ENCODE measurements around the gene MAGEC1. TPM values are rescaled to one million over a fixed set of nuclear protein-coding genes. Genes with fewer than 3 reads are reported as not detected.

Gene MAGEC1
- total RNA-seq, 3 donors from 2014 or later = not detected

DNA sequence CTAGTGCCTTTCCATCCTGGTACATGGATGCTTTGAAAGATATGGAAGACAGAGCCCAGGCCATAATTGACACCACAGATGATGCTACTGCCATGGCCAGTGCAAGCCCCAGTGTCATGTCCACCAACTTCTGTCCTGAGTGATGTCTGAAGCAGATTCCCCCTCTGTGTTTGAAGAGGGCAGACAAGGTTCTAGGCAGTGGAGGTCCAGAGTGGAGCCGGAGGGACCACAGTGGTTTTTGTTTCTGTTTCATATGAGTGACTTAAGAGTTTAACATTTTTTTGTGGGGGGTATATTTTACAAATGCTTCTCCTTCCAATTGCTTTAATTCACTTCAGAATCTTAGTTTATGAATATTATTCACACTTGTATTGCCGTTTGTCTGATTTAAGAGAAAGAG, 6.0 kb upstream of the MAGEC1 start:
- intact Hi-C loops (cut with DNase I; ENCODE audit: low total_unique reads) = no loop called here
- Histone ChIP-seq H3K9me3 (no peaks in the 10 kb centered on the region), H3K27me3 (peaks cover 0 to 16% of the 10 kb centered on the region in 2 donors), H3K36me3 (no peaks in the 10 kb centered on the region), H3K4me3 (no peak overlapping the region), H3K4me1 (no peaks in the 10 kb centered on the region), H3K27ac (no peak overlapping the region)
- DNase-seq (ENCODE audit: low spot score in 2 of 2) = no peak
- TF ChIP-seq, protein P1, sequence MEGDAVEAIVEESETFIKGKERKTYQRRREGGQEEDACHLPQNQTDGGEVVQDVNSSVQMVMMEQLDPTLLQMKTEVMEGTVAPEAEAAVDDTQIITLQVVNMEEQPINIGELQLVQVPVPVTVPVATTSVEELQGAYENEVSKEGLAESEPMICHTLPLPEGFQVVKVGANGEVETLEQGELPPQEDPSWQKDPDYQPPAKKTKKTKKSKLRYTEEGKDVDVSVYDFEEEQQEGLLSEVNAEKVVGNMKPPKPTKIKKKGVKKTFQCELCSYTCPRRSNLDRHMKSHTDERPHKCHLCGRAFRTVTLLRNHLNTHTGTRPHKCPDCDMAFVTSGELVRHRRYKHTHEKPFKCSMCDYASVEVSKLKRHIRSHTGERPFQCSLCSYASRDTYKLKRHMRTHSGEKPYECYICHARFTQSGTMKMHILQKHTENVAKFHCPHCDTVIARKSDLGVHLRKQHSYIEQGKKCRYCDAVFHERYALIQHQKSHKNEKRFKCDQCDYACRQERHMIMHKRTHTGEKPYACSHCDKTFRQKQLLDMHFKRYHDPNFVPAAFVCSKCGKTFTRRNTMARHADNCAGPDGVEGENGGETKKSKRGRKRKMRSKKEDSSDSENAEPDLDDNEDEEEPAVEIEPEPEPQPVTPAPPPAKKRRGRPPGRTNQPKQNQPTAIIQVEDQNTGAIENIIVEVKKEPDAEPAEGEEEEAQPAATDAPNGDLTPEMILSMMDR (IDR thresholded peaks at IDR 0.05) = no peak

DNA sequence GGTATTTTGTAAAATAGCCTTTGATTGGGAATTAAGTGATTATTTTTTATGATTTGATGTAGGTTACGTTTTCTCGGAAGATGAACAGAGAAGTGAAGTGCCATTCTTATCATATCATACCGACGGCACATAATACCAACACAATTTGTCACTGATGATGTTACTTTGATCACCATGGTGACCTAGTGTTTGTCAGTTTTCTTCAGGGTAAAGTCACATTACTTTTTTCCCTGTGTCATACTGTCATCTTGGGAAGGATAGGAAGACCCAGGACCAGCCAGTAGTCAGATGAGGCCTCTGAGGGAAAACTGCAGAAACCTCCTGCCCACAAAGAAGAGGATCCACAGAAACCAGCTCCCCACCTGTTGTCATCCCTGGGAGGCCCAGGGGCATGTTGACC, 1.3 kb upstream of the MAGEC1 start:
- H3K4me3 ChIP-seq = no peak overlapping the region
- H3K27ac ChIP-seq = no peak overlapping the region
- intact Hi-C loops (cut with DNase I; ENCODE audit: low total_unique reads) = no loop called here
- TF ChIP-seq, protein P1 (IDR thresholded peaks at IDR 0.05) = no peak
- TF ChIP-seq POLR2A (IDR thresholded peaks at IDR 0.05) (no peak), POLR2AphosphoS5 (IDR thresholded peaks at IDR 0.05) (no peak)
- H3K4me1 ChIP-seq = no peaks in the 10 kb centered on the region
- peaks cover 0 to 44% of the 10 kb centered on the region in 2 donors for H3K27me3 ChIP-seq
- H3K9me3 ChIP-seq = peaks cover 0 to 9% of the 10 kb centered on the region in 2 donors
- no peaks in the 10 kb centered on the region for H3K36me3 ChIP-seq
- DNase-seq (ENCODE audit: low spot score in 2 of 2) = no peak

DNA sequence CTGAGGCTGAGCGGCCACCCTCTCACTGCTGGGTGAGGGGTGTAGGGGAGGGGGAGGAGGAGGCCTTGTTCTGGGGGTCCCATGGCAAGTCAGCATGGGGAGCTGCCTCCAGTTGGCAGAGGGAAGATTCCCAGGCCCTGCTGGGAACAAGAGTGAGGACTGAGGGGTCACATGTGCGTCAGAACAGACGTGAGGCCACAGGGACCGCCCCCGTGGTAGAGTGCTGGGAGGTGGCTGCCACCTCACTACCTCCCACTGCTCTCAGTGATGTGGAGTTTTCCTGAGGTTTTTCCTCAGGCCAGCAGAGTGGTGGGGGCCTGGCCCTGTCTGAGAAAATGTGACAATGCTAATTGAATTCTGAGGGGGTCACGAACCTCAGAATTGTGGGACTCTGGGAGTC, 568 bp downstream of the MAGEC1 start:
- Histone ChIP-seq H3K9me3 (peaks cover 0 to 11% of the 10 kb centered on the region in 2 donors), H3K27me3 (peaks cover 0 to 54% of the 10 kb centered on the region in 2 donors), H3K36me3 (no peaks in the 10 kb centered on the region), H3K4me3 (no peak overlapping the region), H3K4me1 (no peaks in the 10 kb centered on the region), H3K27ac (no peak overlapping the region)
- TF ChIP-seq POLR2AphosphoS5 (IDR thresholded peaks at IDR 0.05) (no peak), POLR2A (IDR thresholded peaks at IDR 0.05) (no peak)
- TF ChIP-seq, protein P1 (IDR thresholded peaks at IDR 0.05) = no peak
- intact Hi-C loops (cut with DNase I; ENCODE audit: low total_unique reads) = no loop called here
- DNase-seq (ENCODE audit: low spot score in 2 of 2) = no peak

DNA sequence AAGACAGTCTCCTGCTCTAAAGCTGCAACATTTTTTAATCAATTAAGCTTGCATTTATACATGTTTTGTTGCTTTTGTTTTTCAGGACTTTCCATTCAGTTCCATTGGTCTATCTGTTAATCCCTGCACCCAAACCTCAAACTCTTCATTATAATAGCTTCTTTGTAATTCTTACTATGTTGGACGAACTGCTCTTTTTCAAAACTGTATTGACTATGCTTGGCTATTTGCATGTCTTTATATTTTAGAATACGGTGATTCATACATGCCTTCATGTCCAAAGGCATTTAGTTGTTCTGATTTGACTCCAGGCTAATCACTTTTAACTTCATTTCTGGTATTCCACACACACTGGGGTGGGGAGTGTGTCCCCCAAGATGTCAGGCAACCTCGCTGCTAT, 14.1 kb downstream of the MAGEC1 start:
- Histone ChIP-seq H3K4me1 (no peaks in the 10 kb centered on the region), H3K4me3 (no peak overlapping the region), H3K27me3 (peaks cover 0 to 7% of the 10 kb centered on the region in 2 donors), H3K27ac (no peak overlapping the region), H3K36me3 (no peaks in the 10 kb centered on the region), H3K9me3 (no peaks in the 10 kb centered on the region)
- TF ChIP-seq, protein P1 (IDR thresholded peaks at IDR 0.05) = no peak
- TF ChIP-seq POLR2A (IDR thresholded peaks at IDR 0.05) = no peak
- no peak for TF ChIP-seq POLR2AphosphoS5 (IDR thresholded peaks at IDR 0.05)
- DNase-seq (ENCODE audit: low spot score in 2 of 2) = no peak
- intact Hi-C loops (cut with DNase I; ENCODE audit: low total_unique reads) = no loop called here

DNA sequence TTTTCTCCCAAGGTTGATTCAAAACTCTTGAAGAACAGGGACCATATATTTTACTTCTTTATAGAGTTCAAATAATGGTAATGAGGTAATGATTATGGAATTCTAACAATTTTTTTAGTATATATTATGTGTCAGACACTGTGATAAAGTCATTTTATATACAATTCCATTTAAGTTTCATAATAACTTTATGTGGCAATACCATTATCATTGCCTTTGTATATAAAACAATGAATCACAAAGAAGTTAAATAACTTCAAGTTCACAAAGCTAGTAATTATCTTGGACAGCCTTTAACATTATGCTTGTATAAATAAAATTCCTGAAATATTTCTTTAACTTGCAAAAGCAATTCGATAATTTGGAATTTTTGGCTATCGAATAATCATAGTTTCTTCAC, 20.6 kb downstream of the MAGEC1 start:
- Histone ChIP-seq H3K4me3 (no peak overlapping the region), H3K27me3 (peaks cover 0 to 7% of the 10 kb centered on the region in 2 donors), H3K27ac (no peak overlapping the region), H3K4me1 (no peaks in the 10 kb centered on the region), H3K9me3 (no peaks in the 10 kb centered on the region), H3K36me3 (no peaks in the 10 kb centered on the region)
- intact Hi-C loops (cut with DNase I; ENCODE audit: low total_unique reads) = no loop called here
- DNase-seq (ENCODE audit: low spot score in 2 of 2) = no peak
- TF ChIP-seq POLR2AphosphoS5 (IDR thresholded peaks at IDR 0.05) = no peak
- TF ChIP-seq, protein P1 (IDR thresholded peaks at IDR 0.05) = no peak
- no peak for TF ChIP-seq POLR2A (IDR thresholded peaks at IDR 0.05)

All from breast epithelium (tissue), 4 donors.